Tibial nerve (tissue), 4 donors: ENCODE data around the gene TMEM178B.

Experiments
- EP300 ChIP-seq, 2 donors: sonication (generic); formaldehyde crosslinking; IDR thresholded peaks; one replicate each; pipeline ENCODE4 v1.6.1; 2017; ENCODE audit warnings: antibody characterized with exemption in 2 of 2, mild to moderate bottlenecking in 1 of 2
- POLR2A ChIP-seq, 2 donors: fragments of 450-650 bp; IDR thresholded peaks; one replicate each; pipeline ENCODE4 v1.6.1; 2017; ENCODE audit warnings: antibody characterized with exemption in 2 of 2, mild to moderate bottlenecking in 2 of 2, moderate library complexity in 2 of 2
- TF ChIP-seq, protein P1 (sequence below), 5 experiments: fragments of 200-600 bp in 3 of 5; fragments of 450-650 bp in 2 of 5; sonication (generic) in 3 of 5; IDR thresholded peaks; one replicate each; pipeline ENCODE4 v1.5.1; 2016 to 2019; ENCODE audit warnings: antibody characterized with exemption in 5 of 5, mild to moderate bottlenecking in 3 of 5, moderate library complexity in 2 of 5

DNA sequence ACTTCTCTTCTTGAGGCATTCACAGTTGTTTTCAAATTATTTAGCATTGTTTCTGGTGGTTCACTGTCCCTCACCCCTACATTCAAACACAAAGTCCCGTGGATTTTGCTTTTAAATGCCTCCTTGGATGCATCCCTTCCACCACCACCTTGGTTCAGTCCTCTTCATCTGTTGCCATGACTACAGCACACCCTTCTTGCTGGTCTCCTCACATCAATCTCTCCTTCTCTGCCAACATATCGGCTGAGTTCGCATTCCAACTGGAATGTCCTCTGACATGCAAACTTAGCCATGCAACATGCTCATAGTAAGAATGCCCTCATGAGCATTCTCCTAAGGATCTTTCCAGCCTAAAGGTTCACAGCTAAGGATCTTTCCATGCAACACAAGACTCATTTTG, 279.1 kb downstream of the TMEM178B start:
- TF ChIP-seq POLR2A (IDR thresholded peaks at IDR 0.05), result no peak
- TF ChIP-seq, protein P1, sequence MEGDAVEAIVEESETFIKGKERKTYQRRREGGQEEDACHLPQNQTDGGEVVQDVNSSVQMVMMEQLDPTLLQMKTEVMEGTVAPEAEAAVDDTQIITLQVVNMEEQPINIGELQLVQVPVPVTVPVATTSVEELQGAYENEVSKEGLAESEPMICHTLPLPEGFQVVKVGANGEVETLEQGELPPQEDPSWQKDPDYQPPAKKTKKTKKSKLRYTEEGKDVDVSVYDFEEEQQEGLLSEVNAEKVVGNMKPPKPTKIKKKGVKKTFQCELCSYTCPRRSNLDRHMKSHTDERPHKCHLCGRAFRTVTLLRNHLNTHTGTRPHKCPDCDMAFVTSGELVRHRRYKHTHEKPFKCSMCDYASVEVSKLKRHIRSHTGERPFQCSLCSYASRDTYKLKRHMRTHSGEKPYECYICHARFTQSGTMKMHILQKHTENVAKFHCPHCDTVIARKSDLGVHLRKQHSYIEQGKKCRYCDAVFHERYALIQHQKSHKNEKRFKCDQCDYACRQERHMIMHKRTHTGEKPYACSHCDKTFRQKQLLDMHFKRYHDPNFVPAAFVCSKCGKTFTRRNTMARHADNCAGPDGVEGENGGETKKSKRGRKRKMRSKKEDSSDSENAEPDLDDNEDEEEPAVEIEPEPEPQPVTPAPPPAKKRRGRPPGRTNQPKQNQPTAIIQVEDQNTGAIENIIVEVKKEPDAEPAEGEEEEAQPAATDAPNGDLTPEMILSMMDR (IDR thresholded peaks at IDR 0.05), result no peak
- TF ChIP-seq EP300 (IDR thresholded peaks at IDR 0.05), result no peak
